NCI-H82 treated with DMSO at 0.1 percent for 48 hours (cell line): ENCODE measurements around the gene CYTIP.
"Not testable (repeated sequence)": the region's sequence is repeated elsewhere in the genome, so short reads cannot be mapped to it uniquely, and the experiment has no call there.

Experiments
- DNase-seq: peaks from one replicate; lab custom pipeline; 2025; ENCODE audit not compliant: unreplicated experiment; lab: John Stamatoyannopoulos, UW

The CYTIP gene

DNA sequence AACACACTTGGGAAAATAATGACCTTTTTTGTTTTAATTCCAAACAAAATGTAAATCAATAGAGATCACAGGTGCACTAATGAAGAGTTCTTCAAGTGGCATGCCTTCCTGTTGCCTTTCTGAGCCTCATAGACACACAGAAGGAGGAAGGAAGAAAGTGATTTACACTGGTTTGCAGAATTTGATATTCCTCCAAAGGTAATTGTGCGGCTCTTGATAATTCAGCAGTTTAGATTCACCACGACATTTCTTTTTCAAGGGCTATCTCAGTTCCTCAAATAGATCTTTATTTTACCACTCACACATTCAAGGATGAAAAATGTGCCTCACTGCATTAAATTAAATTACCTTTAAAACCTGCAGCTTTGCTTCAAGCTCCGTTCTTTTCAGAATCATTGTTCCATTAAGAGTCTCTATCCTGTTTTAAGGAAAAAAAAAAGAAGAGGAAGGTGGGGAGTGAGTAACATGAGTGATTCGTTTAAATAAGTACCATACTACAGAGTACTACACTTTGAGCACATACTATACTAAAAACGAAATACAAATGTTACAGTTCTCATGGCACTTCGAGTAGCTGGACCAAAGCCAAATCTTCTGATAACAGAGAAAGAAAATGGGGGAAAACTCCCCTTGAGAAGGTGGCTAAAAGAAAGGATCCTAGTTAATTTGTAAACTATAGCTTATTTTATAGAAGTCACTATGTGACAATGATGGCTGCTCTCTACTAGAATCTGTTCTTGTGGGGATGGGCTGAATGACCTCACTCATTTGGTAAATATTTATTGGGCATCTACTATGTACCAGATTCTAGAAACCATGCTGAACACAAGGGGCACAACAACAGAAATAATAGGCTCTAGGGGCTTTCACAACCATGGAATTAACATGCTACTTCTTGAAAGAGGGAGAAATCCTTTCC is 16.6 kb downstream of the CYTIP start:
- no peak for DNase-seq

DNA sequence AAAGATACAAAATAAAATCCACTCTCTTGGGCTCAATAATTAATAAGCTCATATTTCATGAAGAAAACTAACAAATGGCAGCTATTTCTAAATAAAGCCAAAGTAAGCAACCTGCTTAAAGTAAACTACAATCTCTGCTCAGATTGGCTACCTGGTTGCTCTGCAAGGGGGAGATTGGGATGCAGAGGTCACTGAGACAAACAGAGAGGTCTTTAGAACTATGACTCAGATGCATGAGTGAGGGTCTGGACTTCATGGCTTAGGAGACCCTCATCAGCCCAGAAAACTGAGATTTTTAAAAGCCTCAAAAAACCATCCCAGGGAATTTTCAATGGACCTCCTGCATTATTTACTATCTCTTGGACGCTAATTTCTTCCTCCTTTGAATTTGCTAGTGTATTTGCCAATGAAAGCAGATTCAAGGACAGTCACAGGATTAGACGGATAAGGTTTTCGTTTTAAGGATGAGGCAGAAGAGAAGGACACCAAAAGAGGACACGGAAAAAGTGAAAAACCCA is 17.4 kb downstream of the CYTIP start:
- no peak for DNase-seq

DNA sequence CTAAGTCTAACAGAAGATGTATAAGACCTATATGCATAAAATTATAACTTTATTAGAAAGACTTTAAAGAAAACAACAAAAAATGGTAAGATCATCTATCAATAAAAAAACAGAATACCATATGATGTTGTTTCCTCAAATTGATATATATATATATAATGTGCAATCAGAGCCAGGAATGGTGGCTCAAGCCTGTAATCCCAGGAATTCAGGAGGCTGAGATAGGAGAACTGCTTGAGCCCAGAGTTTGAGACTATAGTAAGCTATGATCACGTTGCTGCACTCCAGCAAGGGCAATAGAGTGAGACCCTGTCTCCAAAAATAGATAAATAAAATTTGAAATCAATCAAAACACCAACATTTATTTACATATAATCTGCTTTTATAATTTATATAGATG is 19.5 kb downstream of the CYTIP start:
- no peak for DNase-seq

DNA sequence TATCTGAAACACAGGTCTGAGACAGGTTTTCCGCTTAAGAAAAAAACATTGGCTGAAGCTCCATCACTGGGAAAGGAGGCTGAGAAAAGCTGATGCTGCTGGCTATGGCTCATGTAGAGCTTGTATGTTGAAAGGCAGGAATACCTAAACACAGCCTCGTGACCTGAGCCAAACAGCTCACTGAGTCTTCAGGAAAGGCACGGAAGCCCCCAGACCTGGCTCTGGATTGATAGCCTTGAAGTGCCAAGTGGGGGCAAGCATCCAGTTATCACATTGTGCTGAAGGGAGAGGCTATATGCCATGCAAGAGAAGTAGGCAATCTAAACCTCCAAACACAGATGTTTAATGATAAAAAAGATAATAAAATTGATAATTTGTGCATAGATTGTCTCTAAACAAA is 21.9 kb downstream of the CYTIP start:
- no peak for DNase-seq

DNA sequence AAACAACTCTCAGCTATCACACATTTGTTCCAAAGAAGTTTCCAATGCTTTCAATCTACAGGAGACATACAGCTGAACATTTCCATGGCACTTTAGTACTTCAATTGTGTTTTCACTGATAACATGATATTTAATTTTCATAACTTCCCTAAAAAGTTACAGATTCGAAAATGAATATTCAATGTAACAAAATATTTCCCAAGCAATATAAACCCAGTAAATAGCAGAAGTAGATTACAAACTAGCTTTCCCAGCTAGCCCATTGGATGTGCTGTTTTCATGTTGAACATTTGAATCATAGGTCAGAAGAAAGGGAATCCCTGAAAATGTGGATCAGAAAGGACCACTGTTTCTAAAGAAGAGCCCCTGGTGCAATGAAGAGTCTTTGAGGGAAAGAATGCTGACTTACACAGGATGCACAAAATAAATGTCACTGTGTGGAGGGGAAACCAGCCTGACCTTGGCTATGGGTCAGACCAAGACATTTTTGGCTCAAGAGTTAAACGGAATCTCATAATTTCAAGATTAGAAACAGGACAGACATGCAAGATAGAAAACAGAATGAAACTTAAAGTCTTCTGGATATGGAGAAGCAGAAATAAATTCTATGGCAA is 22.5 kb downstream of the CYTIP start:
- no peak for DNase-seq

DNA sequence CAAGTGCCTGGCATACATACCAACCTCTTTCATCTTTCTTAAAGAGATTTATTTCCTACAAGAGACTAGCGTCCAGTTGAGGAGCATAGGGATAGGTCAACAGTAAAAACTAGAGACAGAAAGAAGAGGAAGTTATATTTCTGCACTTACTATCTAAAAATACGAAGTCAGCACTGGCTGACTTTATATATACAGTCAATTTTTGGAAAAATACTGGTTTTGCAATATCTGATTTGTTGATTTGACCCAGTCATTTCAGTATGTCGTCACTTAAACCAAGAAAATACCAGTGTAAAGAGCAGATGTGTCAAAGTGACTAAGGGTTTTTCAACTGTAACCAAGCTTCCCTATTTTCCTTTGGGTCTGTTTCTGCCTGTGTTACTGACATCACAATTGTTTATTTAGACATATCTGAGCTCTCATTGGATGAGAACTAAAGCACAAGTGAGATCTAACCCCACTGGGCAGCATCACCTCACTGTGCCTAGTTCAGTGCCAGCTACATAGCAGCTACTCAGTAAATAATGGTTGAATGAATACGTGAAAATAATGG is 23.0 kb downstream of the CYTIP start:
- DNase-seq: no peak

DNA sequence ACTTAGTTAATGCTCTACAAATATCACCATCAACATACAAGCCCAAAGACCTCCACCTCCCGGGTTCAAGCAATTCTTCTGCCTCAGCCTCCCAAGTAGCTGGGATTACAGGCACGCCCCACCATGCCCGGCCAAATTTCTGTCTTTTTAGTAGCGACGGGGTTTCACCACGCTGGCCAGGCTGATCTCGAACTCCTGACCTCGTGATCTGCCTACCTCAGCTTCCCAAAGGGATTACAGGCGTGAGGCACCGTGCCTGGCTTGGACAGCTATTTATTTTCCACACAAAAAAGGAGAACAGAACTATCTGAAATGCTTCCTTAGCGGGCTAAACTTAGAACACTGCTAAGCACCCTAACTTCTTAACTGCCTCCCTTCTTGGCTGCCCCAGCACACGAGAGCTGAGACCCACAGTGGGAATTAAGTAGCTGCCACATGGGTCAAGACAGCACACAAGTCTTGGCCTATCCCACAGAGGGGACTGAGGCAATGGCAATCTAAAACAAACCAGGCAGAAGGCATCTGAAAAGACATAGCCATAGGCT is 24.8 kb downstream of the CYTIP start:
- DNase-seq: no peak

DNA sequence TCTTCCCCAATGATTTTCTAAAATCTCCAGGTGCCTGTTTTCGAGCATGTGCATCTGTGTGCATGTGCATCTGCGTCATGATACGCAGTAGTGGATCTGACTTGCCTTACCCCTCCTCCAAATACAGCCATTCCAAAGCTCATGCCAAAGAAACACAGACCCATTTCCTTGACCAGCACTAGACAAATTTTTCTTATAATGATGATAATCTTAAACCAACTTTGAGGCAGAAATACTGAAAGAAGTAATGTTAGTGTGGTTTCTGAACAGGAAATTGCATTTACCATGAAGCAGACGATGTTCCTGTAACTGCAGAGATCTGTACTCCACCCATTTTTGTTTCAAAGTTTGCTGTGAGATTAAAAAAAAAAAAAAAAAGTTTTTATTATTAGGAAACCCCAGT is 25.6 kb downstream of the CYTIP start:
- no peak for DNase-seq

DNA sequence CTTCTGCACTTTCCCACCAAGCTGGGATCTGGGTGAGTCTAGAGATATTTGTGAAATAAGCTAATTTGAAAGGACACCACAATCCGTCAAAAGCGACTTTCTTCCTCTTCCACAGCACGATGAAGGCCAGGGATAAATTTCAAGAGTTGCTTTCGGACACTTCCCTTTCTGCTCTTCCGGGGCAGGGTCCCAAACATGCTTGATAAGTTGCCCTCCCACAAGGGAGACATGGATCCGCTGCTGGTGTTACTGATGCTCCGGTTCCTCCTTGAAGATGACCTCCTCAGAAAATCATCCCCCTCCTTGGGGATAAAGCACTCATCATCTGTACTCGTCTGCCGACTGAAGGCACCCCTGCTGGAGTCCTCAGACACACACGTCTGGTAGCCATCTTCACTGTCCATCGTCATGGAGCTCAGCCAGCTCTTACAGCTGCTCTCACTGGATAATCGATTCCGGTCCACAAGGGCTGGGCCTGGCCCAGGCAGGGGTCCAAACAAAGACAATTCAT is 28.2 kb downstream of the CYTIP start:
- DNase-seq: no peak

DNA sequence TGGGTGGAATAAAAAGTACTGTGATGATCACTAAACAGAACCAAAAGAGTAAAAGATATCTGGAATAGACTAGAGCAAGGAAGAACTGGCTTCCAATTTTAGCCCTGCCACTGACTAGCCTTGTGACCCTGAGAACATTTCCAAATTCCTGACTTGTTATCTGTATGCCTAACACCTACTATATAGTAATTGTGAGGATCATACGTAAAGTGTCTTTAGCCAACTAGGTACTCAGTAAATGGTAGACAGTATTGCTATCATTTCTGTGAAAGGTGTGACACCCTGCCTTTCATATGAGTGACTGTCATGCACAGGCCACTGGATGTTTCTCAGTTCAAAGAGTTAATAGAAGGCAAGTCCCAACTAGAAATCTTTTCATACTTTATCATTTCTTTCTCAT is 29.8 kb downstream of the CYTIP start:
- no peak for DNase-seq

DNA sequence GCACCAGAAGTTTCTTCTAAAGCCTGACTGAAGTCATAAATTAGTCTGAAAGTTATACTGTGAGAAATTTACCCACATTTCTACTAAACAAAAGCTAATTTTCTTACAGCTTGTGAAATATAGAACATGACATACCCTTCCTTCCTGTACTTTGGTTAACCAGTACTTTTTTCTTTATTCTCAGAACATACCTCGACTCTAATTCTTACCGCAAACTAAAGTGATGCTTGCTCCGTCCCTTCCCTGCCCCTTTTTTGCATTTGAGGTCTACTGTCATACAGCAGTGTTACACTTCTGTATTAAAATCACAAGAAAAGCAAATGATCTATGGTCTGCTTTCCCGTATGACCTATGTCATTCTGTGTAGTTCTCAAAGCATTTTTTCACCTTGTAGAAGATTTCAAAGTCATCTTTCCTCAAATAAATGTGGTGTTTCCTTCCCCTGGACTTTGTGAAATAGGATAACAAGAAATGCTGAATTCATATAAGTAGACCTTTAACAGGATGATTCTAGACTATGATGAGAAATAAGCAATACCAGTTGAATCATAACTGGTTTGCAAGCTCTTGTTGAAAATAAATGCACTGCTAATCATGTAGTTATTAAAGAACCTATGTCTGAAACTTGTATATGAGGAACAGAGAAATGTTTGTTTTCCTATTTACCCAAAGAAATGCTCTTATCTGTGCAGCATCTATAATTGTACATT is 30.4 kb downstream of the CYTIP start:
- DNase-seq: no peak

DNA sequence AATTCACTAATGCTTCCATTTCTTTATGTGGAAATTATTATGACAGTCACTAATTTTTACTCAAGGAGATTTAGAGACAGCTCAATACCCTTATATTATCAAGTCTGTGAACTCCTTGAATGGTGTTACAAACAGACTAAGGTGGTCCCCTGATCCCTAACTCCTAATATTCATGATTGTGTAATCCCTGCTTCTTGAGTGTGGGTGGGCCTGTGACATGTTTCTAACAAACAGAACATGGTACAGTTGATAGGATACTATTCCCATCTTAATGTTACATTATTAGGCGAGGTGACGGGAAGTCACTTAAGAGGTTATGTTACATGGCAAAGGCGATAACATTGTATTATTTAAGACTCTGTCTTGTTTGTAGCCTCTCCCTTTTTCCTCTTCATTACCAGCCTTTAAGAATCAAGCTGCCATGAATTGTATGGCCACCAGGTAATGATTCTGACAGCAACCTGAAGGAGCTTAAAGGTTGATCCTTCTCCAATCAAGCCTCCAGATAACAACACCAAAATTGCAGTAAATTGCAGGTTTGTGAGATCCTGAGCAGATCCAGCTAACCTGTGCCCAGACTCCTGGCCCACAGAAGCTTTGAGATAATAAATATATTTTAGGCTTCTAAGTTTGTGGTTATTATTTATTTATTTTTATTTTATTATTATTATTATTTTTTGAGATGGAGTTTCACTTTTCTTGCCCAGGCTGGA is 32.1 kb downstream of the CYTIP start:
- no peak for DNase-seq

DNA sequence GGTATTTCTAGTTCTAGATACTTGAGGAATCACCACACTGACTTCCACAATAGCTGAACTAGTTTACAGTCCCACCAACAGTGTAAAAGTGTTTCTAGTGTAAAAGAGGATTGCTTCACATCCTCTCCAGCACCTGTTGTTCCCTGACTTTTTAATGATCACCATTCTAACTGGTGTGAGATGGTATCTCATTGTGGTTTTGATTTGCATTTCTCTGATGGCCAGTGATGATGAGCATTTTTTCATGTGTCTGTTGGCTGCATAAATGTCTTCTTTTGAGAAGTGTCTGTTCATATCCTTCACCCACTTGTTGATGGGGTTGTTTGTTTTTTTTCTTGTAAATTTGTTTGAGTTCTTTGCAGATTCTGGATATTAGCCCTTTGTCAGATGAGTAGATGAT is 38.5 kb downstream of the CYTIP start:
- DNase-seq: not testable (repeated sequence)

DNA sequence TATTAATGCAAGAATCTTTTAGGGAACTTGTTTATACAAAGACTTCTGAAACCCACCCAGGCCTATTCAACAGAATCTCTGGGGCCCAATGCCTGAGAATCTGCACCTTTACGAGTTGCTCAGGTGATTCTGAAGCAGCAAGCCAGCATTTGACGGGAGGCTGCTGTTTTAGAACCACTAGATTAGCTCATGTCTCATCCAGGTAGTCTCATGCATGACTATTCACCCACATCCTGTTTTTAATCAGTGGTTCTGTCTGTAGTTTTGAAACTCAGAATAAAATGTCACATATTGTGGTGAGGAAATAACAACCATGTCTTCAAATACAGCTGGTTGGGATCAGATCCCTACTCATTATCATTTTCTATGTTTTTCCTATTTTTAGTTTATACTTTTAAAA is 39.5 kb downstream of the CYTIP start:
- no peak for DNase-seq

DNA sequence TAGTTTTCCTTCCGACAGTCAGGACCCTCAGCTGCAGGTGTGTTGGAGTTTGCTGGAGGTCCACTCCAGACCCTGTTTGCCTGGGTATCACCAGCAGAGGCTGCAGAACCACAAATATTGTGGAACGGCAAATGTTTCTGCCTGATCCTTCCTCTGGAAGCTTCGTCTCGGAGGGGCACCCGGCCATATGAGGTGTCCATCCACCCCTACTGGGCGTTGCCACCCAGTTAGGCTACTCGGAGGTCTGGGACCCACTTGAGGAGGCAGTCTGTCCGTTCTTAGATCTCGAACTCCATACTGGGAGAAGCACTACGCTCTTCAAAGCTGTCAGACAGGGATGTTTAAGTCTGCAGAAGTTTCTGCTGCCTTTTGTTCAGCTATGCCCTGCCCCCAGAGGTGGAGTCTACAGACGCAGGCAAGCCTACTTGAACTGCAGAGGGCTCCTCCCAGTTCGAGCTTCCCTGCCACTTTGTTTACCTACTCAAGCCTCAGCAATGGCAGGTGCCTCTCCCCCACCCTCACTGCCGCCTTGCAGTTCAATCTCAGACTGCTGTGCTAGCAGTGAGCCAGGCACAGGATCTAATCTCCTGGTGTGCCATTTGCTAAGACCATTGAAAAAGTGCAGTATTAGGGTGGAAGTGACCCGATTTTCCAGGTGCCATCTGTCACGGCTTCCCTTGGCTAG is 40.9 kb downstream of the CYTIP start:
- not testable (repeated sequence) for DNase-seq

DNA sequence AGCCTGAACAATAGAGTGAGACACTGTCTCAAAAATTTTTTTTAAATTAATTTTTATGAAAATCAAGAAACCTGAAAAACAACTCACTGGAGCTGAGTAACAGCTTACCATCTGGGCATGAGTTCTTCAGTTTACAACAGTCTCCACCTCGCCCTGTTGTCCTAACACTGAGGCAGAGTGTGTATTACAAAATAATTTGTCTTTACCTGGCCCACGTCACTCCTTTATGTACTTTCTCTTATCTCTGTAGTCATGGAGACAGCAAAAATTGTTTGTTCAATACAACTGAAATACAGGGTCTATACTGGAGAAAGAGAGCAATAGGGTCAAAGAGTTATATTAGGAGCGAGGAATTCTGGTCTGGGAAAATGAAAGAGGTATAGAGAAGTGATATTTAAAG is 48.1 kb downstream of the CYTIP start:
- DNase-seq: no peak

DNA sequence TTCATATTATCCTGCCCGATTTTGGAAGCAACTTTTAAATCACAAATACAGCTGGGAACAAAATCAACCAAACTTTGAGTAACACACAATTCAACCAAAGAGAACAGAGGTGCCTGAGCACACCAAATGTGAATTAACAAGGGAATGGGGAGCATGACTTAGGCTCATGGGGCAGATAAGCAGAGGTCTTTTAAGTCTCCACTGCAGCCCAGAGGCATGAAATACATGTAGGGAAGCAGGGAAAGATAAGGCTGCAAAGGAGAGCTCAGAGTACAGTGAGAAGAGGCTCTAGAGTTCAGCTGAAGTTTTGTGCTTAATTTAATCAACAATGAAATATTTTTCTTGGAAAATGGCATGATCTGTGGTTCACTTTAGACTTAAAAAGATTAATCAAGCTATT is 49.0 kb downstream of the CYTIP start:
- no peak for DNase-seq

DNA sequence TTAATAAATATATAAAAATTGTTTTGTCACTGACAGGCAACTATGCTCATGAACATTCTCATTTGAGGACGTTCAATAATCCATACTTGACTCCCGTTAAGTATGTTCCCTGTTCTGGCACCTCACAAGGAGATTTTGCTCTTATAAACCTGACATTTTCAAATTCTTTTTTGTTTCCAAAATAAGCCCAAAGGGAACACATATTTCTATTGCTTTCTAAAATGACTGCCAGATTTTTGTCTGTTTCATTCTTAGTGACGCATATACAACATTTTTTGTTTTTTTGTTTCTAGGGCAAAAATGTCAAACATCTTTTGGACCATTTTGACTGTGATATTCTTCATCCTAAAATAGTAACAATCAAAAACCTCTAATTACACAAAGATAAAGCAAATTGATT is 50.5 kb downstream of the CYTIP start:
- DNase-seq: no peak

DNA sequence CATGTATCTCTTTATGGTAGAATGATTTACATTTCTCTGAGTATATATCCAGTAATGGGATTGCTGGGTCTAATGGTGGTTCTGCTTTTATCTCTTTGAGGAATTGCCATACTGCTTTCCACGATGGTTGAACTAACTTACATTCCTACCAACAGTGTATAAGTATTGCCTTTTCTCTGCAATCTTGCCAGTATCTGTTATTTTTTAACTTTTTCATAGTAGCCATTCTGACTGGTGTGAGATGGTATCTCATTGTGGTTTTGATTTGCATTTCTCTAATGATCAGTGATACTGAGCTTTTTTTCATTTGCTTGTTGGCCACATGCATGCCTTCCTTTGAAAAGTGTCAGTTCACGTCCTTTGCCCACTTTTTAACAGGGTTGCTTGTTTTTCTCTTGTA is 55.1 kb downstream of the CYTIP start:
- no peak for DNase-seq

DNA sequence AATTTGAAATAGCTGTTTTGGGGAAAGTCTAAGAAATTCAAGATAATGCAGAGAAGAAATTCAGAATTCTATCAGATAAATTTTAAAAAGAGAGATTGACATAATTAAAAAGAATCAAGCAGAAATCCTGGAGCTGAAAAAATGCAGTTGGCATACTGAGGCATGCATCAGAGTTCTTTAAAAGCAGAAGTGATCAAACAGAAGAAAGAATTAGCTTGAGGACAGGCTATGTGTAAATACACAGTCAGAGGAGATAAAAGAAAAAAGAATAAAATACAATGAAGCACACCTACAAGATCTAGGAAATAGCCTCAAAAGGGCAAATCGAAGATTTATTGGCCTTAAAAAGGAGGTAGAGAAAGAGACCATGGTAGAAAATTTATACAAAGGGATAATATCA is 57.1 kb downstream of the CYTIP start:
- DNase-seq: no peak
